Breast epithelium (tissue), 4 donors: ENCODE measurements around the gene ASNSD1. TPM values are rescaled to one million over a fixed set of nuclear protein-coding genes. Genes with fewer than 3 reads are reported as not detected.
A peak's percentile ranks its signal among the peaks of the same experiment; 100 is the strongest.
"Not testable (repeated sequence)": the region's sequence is repeated elsewhere in the genome, so short reads cannot be mapped to it uniquely, and the experiment has no call there.

Source experiments
- DNase-seq, 2 donors: peaks; one replicate each; pipeline ENCODE4 v3.0.0-alpha.2; 2019; ENCODE audit warnings: low spot score in 2 of 2
- H3K27ac ChIP-seq, 2 donors: fragments of 200-600 bp; sonication (generic) in 1 of 2; one replicate each; pipeline ENCODE4 v1.5.1; 2016 to 2019; ENCODE audit warnings: mild to moderate bottlenecking in 1 of 2
- H3K27me3 ChIP-seq, 2 donors: fragments of 200-600 bp; sonication (generic) in 1 of 2; one replicate each; pipeline versions ENCODE4 v1.5.1 to v1.6.0; 2017 to 2019; ENCODE audit warnings: control low read depth in 1 of 2, mild to moderate bottlenecking in 1 of 2
- H3K36me3 ChIP-seq: fragments of 200-600 bp; one replicate; pipeline ENCODE4 v1.5.1; 2019
- H3K4me1 ChIP-seq, 2 donors: fragments of 200-600 bp; sonication (generic); one replicate each; pipeline ENCODE4 v1.5.1; 2016 to 2019; ENCODE audit warnings: control low read depth in 1 of 2
- H3K4me3 ChIP-seq, 3 donors: fragments of 200-600 bp; sonication (generic); 1 replicate in 2 of 3; 2 replicates in 1 of 3; pipeline ENCODE4 v1.5.1; 2016 to 2019; ENCODE audit warnings: mild to moderate bottlenecking in 3 of 3, moderate library complexity in 2 of 3
- H3K9me3 ChIP-seq, 2 donors: fragments of 200-600 bp; sonication (generic) in 1 of 2; one replicate each; pipeline ENCODE4 v1.5.1; 2016 to 2019; ENCODE audit warnings: control low read depth in 1 of 2
- POLR2A ChIP-seq: fragments of 450-650 bp; IDR thresholded peaks from one replicate; pipeline ENCODE4 v1.6.1; 2016; ENCODE audit warnings: antibody characterized with exemption, mild to moderate bottlenecking, moderate library complexity
- POLR2AphosphoS5 ChIP-seq, 3 donors: sonication (generic); formaldehyde crosslinking; IDR thresholded peaks; one replicate each; pipeline ENCODE4 v1.6.1; 2017; ENCODE audit warnings: antibody characterized with exemption in 3 of 3
- intact Hi-C: fragments of 100-400 bp; cut with DNase I; formaldehyde crosslinking; loops from one replicate; pipeline ENCODE4 v1.15.1; 2023; ENCODE audit warnings: low total_unique reads
- total RNA-seq, 3 donors: library from RNA; depleted of rRNA; stranded (reverse); fragments of >200 nt; gene quantifications; one replicate each; pipeline ENCODE4 v1.1.0, GENCODE V29; 2016
- TF ChIP-seq, protein P1 (sequence below), 3 donors: fragments of 450-650 bp; IDR thresholded peaks; one replicate each; pipeline ENCODE4 v1.5.1; 2016 to 2017; ENCODE audit warnings: antibody characterized with exemption in 3 of 3, mild to moderate bottlenecking in 3 of 3, moderate library complexity in 3 of 3

ASNSD1 gene
- total RNA-seq, 3 donors from 2014 or later = 48.0 to 65.6 (median 54.7) TPM

DNA sequence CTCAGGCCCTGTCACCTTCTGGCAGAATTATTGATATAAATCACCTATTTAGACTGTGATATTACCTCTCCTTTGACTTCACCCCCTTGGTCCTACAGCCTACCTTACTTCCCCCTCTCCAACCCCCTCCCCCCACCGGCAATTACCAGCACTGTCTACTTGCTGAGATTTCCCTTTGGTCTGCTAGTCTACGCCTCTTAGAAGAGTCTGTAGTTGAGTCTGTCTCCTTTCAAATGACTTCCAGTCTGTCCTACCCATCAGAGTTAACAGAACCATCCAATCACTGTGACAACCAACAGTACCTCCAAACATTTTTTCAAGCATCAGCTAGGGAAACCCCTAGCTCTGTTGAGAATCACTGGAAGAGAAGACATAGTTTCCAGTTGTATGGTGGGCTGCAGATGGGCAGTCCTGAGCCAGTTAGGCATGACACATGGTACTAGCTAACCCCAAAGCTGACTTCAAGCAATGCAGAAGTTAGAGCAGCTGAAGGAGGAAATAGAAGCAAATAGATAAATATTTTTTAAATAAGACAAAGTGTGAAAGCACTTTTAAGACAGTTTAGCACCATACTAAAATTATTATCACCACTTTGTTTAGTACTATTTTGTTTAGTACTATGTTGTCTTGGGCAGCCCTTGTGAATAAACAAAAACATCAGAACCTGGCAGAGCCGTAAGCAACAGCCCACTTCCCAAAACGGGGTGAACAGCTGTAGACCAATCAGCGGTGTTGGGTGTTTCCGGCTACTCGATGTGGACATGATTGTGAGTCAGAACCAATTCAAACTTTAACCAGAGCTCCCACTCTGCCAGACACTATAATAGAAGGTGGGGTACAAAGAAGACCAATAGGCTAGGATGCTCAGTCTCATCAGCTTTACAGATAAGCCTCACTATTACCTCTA is 2.7 kb upstream of the ASNSD1 start:
- Histone ChIP-seq H3K27me3 (no peaks in the 10 kb centered on the region), H3K4me3 (no peak overlapping the region), H3K9me3 (no peaks in the 10 kb centered on the region), H3K4me1 (peaks cover 0 to 4% of the 10 kb centered on the region in 2 donors), H3K27ac (no peak overlapping the region), H3K36me3 (no peaks in the 10 kb centered on the region)
- no peak for DNase-seq
- TF ChIP-seq POLR2A (no peak), POLR2AphosphoS5 (IDR thresholded peaks at IDR 0.05) (no peak)
- TF ChIP-seq, protein P1, sequence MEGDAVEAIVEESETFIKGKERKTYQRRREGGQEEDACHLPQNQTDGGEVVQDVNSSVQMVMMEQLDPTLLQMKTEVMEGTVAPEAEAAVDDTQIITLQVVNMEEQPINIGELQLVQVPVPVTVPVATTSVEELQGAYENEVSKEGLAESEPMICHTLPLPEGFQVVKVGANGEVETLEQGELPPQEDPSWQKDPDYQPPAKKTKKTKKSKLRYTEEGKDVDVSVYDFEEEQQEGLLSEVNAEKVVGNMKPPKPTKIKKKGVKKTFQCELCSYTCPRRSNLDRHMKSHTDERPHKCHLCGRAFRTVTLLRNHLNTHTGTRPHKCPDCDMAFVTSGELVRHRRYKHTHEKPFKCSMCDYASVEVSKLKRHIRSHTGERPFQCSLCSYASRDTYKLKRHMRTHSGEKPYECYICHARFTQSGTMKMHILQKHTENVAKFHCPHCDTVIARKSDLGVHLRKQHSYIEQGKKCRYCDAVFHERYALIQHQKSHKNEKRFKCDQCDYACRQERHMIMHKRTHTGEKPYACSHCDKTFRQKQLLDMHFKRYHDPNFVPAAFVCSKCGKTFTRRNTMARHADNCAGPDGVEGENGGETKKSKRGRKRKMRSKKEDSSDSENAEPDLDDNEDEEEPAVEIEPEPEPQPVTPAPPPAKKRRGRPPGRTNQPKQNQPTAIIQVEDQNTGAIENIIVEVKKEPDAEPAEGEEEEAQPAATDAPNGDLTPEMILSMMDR (IDR thresholded peaks at IDR 0.05) = no peak
- intact Hi-C loops = no loop called here

DNA sequence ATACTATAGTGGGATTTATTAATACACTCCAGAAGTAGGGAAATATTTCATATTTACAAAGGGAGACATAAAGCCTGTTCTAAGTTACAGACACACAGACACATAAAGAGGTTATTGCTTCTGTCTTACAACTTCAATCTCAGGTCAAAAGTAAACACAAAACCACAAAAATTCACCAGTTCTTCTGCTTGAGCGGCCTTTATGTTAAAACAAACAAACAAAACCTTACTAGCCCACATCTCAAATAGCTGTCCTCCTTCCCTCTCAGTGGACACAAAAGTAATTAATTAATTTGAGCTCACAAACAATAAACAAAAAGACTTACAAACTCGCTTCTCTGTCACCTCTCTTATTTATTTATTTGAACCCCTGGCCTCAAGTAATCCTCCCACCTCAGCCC is 1.5 kb upstream of the ASNSD1 start:
- no peak overlapping the region for H3K4me3 ChIP-seq
- no peak for DNase-seq
- no peaks in the 10 kb centered on the region for H3K9me3 ChIP-seq
- TF ChIP-seq POLR2A (no peak), POLR2AphosphoS5 (IDR thresholded peaks at IDR 0.05) (no peak)
- TF ChIP-seq, protein P1 (IDR thresholded peaks at IDR 0.05) = no peak
- H3K27ac ChIP-seq = no peak overlapping the region
- no peaks in the 10 kb centered on the region for H3K36me3 ChIP-seq
- H3K4me1 ChIP-seq = peaks cover 0 to 6% of the 10 kb centered on the region in 2 donors
- intact Hi-C loops = no loop called here
- no peaks in the 10 kb centered on the region for H3K27me3 ChIP-seq

DNA sequence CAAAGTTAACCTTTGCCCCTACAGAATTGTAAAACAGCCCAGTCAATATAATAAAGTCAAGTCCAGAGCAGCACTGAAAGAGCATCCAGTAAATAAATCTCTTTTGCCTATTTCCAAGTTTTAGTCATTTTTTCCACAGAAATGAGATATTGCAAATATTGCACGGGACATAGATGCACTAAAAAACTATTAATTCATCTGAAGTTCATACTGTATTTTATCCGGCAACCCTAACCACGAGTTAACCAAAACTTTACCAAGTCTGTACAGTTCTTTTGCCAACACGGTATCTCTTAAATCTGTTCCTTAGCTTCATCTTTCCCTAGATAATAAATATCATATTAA is 484 bp upstream of the ASNSD1 start:
- H3K27ac ChIP-seq = peak overlapping the region in 1 of 2 donors; percentile 96
- intact Hi-C loops = no loop called here
- TF ChIP-seq, protein P1 (IDR thresholded peaks at IDR 0.05) = no peak
- TF ChIP-seq POLR2A (no peak), POLR2AphosphoS5 (IDR thresholded peaks at IDR 0.05) (no peak)
- no peaks in the 10 kb centered on the region for H3K27me3 ChIP-seq
- DNase-seq = no peak
- H3K36me3 ChIP-seq = no peaks in the 10 kb centered on the region
- H3K4me3 ChIP-seq = peak overlapping the region in 1 of 3 donors; percentile 96
- peaks cover 0 to 6% of the 10 kb centered on the region in 2 donors for H3K4me1 ChIP-seq
- no peaks in the 10 kb centered on the region for H3K9me3 ChIP-seq

DNA sequence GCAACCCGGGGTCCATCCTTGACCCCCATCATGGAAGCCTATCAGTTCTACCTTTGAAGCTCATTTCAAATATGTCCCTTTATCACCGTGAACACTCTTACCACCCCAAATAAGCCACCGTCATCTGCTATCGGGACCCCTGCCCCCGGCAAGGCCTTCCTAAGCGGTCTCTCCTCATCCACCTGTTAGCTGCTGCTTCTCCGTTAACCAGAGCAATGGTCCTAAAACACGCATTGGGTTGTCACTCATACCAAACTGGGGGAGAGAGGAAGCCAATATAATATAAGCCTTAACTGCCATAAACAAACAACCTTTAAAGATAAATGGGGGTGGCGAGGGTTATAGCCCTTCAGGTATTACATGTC is 680 bp downstream of the ASNSD1 start:
- peaks cover 0 to 6% of the 10 kb centered on the region in 2 donors for H3K4me1 ChIP-seq
- DNase-seq = no peak
- H3K27ac ChIP-seq = peak overlapping the region; percentile 93 to 96
- no peak for TF ChIP-seq POLR2A
- TF ChIP-seq, protein P1 (IDR thresholded peaks at IDR 0.05) = no peak
- no peak for TF ChIP-seq POLR2AphosphoS5 (IDR thresholded peaks at IDR 0.05)
- H3K4me3 ChIP-seq = peak overlapping the region; percentile 75 to 96 (median 93)
- H3K9me3 ChIP-seq = no peaks in the 10 kb centered on the region
- no peaks in the 10 kb centered on the region for H3K27me3 ChIP-seq
- intact Hi-C loops = no loop called here
- no peaks in the 10 kb centered on the region for H3K36me3 ChIP-seq

DNA sequence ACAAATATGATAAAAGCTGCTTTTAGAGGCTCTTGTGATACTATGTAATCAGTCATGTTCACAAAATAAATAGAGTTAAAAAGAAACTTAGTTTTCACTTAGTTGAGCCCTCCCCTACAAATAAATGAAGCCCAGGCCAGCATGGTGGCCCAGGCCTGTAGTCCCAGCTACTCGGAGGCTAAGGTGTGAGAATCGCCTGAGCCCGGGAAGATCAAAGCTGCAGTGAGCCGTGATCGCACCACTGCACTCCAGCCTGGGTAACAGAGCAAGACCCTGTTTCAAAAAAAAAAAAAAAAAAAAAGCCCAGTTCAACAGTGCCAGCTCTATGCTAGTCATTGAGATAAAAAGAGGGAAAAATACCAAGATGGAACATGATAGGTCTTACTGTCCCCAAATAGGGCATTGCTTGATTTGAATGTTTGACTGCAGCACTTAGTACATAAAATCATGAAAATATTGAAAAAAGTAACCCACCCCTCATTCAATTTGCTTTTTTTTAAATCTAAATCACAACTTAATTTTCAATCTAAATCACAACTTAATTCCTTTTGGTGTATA is 1.5 kb downstream of the ASNSD1 start:
- DNase-seq = no peak
- Histone ChIP-seq H3K27ac (peak overlapping the region in 1 of 2 donors; percentile 96), H3K27me3 (no peaks in the 10 kb centered on the region), H3K36me3 (no peaks in the 10 kb centered on the region), H3K9me3 (no peaks in the 10 kb centered on the region), H3K4me1 (peaks cover 0 to 6% of the 10 kb centered on the region in 2 donors), H3K4me3 (peak overlapping the region; percentile 75 to 96 (median 93))
- TF ChIP-seq POLR2A (no peak), POLR2AphosphoS5 (IDR thresholded peaks at IDR 0.05) (no peak)
- TF ChIP-seq, protein P1 (IDR thresholded peaks at IDR 0.05) = no peak
- intact Hi-C loops = no loop called here

DNA sequence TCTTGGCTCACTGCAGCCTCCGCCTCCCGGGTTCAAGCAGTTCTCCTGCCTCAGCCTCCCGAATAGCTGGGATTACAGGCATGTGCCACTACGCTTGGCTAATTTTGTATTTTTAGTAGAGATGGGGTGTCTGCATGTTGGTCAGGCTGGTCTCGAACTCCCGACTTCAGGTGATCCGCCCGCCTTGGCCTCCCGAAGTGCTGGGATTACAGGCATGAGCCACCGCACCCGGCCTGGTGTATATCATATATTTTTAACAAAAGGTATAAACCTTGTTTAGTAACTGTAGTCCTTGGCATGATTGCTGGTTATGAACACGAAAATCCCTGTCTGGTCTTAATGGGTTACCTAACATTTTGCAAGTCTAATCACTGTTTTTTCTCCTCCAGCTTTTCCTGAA is 2.1 kb downstream of the ASNSD1 start:
- H3K4me1 ChIP-seq, intact Hi-C loops: not testable (repeated sequence)

More for the DNA sequence above, 2.1 kb downstream of the ASNSD1 start:
- not testable (repeated sequence) for H3K27me3 ChIP-seq, H3K36me3 ChIP-seq, H3K9me3 ChIP-seq, H3K4me3 ChIP-seq, DNase-seq, H3K27ac ChIP-seq
